ENCODE data around the gene TCF19.

The TCF19 gene, protein sequence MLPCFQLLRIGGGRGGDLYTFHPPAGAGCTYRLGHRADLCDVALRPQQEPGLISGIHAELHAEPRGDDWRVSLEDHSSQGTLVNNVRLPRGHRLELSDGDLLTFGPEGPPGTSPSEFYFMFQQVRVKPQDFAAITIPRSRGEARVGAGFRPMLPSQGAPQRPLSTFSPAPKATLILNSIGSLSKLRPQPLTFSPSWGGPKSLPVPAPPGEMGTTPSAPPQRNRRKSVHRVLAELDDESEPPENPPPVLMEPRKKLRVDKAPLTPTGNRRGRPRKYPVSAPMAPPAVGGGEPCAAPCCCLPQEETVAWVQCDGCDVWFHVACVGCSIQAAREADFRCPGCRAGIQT

DNA sequence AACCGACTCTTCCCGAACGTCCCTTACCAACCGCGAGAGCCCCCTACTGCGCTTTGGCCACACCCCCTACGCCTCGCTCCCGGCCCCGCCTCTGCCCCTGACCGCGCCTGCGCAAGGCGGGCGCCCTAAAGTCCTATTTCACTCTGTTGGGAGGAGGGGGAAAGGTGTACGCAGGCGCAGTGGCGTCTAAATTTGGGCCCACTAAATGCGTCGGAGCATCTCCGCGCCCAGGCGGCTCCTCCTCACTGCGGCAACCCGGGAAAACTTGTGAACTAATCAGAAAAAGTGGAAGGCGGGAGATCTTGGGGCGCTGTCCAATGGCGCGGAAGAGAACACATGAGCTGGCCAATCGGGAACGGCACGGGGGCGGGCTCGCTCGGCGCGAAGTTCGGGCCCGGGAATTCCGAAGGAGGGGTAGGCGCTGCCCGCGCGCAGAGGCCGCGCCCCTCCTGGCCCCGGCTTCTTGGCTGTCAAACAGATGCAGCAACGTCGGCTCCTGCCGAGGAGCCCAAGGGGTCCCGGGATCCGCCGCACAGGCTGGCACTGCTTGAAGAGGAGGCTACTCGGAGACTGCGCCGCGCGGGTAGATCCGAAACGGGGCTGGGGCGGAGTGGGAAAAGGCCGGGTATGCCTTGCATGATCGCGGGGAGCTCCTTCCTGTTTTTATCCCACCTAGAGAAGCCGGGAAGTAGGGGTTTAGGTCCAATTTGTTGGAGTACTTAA is at the start of gene TCF19:
Gene TCF19, plus strand, starts transcription at position 450 of the 723 bp plus-strand sequence. CDS start 881 bp downstream, outside the sequence.
- peak; percentile 99 for DNase-seq

DNA sequence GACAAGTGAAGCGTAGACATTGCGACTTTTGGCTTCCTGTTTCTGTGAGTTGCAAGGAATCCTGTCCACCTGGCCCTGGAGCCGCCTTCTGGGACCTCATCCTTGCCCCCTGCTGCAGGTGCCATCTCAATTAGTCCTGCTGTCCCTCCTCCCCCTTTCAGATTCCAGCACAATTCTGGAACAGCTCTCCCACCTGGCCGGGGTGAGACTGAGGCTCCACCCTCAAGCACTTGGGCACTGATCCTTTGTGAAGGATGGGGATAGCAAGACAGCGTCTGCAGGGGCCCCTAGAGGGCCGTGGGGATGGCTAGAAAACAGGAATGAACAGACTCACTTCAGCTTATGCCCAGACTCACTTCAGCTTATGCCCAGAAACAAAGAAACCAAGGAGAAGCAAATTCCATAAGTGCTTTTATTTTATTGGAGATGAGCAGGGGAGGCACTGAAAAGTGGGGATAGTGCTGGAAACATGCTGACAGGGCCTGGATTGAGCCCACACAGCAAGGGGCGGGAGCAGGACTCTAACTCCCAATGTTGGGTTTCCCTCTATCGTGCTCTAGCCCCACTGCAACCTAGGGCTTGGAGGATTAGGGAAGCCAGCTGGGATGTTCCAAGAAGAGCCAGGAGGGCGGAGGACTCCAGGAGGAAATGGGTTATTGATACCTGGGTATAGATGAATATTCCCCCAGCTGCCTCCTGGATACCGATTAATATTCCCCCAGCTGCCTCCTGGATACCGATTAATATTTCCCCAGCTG is 47.4 kb upstream of the TCF19 start:
- no peak for DNase-seq

DNA sequence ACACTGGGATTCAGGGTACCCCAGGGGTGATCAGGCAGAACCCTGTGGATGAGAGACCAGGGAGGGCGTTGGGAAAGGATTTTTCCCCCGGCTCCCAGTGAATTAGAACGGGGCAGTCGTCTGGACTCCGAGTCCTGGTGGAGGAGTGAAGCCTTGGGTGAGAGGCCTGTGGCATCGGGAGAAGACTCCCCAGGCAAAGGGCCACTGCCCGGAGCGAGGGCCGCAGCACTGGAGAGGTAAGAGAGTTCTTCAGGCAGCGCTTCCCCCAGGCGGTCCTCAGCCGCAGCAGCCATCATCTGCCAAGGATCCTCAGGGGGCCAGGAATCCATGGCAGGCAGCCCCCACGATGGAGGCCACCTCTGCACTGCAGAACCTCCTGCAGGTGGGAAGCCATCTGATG is 46.7 kb upstream of the TCF19 start:
- no peak for DNase-seq

DNA sequence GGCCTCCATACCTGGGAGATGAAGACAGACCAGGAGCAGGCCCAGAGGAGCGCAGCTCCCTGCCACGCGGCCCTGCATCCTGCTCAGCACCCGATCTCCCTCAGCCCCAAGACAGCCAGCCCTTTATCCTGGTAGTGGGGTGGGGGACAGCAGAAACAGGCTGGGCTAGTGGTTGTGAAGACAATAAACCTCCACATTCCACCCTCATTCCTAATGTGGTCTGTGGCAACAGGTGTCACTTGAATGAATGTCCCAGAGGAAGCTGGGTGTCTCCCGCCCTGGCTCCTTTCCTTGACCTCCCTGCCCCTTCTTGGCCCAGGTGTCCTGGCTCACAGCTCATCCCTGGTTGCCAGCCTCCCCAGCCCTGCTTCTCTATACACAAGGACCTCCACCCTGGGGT is 45.9 kb upstream of the TCF19 start, which contains the start of gene C6orf15:
Gene C6orf15, minus strand, starts transcription at position 98 of the 400 bp plus-strand sequence. Its CDS starts 20 bp downstream, at position 78.
- DNase-seq: no peak

DNA sequence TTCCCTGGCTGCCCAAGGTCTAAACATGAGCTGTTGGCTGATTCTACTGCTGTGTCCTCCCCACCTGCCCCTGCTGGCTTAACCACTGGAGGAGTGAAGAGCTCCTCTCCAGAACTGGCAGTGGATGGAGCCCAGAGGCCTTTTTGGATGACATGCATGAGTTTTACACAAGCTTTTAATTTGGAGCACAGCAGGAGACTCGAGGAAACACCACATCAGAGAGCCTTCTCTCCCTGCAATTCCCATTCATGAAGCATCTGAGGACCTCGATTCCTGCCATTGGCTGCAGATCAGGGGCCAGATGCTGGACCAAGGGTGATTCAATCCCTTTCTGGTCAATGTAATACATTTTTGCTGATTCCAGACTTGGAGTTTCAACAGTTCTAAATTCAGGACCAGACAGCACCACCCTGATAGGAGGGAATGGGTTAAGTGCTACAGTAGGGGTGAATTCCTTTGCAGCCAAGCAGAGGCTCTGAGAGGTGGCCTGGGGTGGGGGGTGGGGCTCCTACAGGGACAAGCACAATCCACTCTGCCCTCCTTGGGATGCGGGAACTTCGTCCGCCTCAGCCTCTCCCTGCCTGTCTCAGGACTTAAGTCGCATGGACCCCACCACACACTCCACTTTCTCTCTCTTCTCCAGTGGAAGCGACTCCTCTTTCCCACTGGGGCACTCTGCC is 44.4 kb upstream of the TCF19 start:
- no peak for DNase-seq

DNA sequence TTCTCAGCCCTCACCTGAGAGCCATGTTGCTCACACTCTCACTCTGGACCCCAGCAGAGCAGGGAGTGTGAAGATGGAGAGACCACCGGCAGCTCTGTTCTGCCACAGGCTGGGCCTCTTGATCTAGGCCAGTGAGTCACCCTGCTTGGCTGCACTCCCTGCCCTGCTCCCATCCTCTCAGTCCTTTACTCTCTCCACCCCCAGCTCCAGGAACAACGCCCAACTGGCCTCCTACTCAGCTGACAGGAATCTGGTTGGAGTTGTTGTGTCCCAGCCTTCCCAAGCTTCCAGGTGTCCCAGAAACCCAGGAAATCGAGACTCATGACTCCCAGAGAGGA is 43.9 kb upstream of the TCF19 start, which contains the start of gene PSORS1C1:
Gene PSORS1C1, plus strand, starts transcription at position 260 of the 338 bp plus-strand sequence. CDS start 14,833 bp downstream, outside the sequence.
- no peak for DNase-seq

DNA sequence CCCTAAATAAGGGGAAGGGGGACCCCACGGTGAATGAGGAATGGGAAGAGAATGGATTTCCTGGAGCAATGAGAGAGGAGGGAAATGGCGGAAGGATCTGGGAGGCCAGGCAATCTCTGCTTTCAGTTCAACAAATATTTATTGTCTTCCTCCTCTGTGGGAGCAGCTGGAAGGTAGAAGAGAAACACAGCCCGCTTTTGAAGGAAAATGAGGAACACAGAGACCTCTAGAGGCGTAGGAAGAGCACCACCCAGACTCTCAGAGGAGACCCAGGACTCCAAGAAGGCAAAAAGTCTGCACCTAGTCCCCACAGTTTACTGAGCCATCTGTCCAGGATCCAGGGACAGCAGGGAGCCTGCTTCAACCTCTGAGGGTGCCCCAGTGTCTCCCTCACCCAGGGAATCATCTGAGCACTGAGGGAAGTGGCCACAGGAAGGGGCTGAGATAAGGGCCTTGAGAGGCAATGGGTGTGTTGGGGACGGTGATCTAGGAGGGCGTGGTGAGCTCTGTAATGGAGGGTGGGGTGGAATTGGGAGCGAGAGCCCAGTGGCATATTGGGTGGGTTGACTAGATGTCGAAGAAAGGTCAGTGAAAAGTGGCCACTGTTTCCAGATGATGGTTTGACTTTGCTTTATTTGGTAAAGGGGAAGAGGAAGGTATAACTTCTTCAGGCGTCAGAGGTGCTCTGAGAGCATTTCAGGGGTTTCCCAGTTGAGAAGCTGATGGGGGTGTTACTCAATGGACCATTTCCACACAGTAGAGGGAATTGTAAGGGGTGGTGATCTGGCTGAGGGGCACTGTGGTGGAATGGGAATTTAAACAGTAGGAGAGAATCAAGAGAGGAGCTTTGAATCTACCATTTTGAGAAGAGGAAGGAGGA is 43.2 kb upstream of the TCF19 start:
- peak; percentile 33 for DNase-seq

DNA sequence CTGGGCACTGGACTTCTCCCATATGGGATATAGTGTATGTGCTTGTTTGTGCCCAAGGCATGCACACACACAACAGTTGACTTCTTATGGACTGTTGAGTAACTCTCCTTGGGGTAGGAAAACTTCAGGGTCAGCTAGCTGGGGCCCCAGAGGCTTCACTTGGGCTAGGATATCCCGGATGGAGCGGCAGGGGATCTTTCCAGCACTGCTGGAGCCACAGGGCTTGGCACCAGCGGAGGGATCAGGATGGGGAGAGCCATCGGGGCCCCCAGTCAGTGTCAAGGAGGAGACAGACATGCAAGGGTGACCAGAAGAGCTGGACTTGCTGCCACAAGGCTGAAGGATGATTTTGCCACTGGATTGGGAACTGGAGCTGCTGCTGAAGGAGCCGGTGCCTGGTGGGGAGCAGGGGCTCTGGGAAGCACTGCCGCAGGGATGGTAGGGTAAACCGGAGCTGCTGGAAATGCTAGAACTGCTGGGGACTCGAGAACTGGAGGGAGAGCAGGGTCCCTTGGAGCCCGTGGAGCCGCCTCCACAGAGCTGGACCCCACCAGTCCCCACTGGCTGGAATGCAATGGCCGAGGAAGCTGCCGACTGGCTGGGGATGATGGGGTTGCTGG is 42.3 kb upstream of the TCF19 start:
- DNase-seq: no peak

DNA sequence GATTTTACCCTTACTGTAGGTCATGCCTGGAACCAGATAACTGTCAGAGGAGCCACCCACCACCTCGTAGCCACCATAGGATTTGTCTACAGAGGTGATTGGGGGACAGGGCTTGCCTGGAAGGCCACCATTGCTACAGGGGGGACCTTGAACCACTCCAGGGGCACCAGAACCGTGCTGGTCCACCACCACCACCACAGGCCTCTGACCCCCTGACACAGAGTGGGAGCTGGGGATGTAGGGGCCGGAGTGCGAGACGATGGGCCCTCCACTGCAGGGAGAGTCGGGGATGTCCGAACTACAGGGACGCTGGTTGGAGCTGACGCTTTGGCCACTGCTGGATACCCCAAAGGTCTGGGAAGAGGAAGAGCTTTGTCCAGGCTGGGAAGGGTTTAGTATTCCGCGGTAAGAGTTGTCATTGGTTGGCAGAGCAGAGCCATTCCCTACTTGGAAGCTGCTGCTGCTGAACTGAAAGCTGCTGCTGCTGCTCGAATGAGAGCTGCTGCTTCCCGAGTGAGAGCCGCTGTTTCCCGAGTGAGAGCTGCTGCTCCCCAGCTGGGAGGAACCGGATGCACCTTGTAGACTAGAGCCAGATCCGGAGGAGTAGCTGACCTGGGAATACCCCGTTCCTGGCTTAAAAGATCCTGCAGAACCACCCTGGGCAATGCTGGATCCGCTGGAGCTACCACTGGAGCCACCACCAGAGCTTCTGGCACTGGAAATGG is 41.6 kb upstream of the TCF19 start:
- DNase-seq: no peak

DNA sequence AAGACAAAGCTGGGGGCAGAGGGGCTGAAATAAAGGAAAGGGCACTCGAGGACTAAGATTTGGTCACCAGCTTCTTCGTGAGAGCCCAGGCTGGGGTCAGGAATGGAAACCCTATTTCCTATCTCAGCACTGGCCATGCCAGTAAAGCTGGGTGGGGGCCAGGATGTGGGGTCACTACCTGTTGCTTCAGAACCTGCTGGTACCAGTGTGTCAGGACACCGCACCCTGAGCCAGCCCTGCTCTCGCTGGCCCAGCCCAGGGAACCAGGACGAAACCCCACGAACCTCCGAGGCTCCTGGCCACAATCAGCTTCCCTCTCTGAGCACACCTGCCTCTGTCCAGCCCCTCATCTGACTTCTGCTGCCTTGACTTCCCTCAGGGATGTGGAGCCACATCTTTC is 40.2 kb upstream of the TCF19 start:
- DNase-seq: no peak

DNA sequence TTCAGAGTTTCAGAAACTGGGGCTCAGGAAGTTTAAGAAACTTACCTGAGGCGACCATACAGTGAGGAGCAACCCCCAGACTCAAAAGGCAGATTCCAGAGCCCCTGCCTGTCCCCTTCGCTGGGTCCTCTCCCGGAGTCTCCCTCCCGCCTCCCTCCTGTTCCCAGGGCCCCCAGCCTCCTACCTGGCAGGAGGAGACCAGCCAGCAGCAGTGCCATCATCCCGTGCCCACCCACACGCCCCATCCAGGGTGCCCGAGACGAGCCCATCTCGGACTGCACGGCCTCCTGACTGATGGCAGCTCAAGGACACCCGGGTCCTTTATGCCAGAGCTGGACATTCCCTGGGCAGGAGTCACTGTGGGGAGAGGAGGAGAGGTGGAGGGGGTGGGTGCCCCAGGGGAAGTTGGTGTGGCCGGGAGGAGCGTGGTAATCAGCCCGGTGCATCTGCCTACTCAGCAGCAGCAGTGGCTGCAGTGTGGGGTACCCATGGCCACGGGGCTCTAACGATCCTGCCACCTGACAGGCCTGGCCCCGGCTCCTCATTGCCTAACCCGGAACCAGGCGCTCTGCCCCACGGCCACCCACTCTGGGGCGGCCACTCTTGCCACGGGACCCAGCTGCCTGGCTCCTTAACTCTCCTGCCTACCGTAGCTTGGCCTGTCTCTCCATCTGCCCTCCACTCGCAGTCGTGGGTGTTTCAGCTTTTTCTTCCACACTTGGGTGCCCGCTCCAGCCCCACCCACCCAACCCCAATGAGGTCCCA is 38.1 kb upstream of the TCF19 start, which contains the start of gene CDSN:
Gene CDSN, minus strand, starts transcription at position 296 of the 765 bp plus-strand sequence. Its CDS starts 27 bp downstream, at position 269.
- no peak for DNase-seq

DNA sequence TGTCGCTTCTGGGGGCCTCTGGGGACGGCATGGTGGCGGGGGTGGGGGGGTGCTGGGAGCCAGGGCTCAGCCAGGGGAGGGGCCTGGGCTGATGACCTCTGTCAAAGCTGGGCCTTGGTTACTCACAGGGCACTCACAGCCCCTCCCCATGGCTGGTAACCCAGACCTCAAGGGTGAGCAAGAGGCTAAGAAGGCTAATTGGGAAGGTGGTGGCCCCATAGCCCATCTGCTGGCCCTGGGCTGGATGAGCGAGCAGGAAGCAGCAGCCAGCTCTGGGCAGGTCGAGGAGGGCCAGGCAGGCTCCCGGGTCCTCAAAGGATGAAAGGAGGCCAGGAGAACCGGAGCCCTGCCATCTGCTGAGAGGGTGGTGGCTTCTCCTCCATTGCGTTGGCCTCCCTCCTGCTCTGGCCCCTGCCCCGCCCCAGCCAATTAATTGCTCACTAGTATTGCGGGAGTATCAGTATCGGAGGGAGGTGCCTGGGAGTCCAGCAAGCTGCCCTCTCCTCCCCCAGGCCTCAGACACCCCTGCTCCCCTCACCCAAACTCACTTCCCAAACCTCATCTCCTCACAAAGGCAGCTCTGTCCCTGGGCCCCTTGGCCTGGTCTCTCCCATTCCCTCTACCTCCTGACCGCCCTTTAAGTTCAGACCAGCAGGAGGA is 37.1 kb upstream of the TCF19 start:
- DNase-seq: no peak

DNA sequence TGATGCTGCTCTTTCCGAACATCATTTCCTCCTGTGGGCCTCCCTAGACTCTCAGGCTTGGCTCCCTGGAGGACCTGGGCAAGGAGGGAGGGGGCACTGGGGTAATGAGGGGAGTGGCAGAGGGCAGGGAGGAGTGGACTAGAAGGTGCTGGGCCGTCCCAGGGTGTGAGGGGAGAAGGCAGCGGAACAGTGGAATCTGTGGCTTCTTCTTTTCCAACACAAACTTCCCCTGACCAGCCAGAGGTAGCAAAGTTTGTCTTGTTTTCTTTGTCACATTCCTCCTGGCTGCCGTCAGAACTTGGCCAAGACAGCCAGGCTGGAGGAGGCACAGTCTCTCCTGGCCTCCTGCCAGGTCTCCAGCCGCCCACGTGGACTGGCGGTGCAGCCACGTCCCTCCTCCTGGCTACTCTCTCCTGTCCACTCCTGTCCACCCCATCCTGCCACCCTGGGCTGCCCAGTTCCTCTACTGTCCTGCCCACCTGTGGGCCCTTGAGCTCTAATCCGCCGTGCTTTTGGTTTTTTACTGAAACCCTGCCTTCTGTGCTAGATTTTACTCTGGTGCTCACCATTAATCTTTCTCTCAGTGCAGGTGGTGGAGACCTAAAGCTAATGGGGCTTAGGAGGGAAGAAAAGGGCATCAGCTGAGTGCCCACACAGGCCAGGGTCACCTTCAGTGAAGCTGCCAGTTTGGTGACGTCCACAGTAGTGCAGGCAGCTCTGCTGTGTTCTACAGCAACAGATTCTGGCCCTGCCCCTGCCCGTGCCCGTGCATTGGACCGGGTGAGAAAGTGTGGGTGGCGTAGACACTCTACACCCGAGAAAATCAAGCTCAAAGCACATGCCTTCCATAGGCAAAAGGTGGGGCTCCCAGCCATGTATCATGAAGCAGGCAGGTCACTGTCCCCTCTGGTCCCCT is 35.3 kb upstream of the TCF19 start:
- DNase-seq: no peak

DNA sequence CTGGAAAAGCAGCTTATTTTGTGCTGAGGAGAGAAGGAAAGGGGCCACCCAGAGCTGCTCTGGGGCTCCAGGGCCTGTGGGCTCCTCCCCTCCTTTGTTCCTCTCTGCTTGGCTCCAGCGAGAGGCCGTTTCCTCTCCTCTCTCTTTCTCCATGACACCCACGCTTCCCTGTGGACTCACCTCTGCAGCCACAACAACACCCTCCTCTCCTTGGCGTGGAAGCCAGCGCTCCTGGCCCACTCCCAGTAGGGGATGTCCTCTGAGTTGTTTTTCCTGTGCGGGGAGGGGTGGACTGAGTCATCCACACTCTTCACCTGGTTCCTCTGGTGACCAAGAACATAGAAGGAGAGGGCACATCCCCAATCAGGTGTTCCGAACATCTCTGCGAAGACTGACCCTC is 33.2 kb upstream of the TCF19 start:
- DNase-seq: no peak

DNA sequence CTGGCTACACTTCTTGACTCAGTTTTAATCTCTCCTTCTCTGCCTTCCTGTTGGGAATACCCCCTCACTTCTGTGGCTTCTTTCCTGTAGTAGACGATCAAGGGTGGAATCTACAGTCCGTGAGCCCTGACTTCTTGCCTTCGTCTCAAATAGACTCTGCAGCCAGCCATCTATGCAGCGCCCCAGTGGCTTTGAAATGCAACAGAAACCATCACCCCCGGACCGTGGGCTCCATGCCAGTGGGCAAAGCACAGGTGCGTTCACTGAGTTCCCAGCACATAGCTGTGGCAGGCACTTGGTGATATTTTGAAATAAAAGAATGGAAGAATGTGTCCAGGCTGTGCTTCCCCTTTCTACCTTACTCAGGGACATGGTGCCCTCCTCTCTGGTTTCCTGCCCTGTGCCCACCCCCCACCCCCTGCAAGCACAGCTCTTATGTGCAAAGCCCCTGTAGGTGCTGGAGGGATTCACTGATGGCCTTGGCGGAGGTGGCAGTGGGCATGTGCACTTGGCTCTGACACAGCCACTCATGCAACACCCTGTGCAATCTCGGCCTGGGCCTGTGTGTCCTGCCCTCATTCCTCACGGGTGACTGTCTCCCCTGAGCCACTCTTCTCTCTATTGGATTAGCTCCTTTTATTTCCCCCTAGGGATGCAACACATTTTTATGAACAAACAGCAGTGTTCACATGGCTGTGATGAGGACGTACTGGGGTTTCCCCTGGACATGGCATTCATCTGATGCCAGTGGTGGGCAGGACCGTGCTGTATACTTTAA is 32.6 kb upstream of the TCF19 start:
- DNase-seq: peak; percentile 12

DNA sequence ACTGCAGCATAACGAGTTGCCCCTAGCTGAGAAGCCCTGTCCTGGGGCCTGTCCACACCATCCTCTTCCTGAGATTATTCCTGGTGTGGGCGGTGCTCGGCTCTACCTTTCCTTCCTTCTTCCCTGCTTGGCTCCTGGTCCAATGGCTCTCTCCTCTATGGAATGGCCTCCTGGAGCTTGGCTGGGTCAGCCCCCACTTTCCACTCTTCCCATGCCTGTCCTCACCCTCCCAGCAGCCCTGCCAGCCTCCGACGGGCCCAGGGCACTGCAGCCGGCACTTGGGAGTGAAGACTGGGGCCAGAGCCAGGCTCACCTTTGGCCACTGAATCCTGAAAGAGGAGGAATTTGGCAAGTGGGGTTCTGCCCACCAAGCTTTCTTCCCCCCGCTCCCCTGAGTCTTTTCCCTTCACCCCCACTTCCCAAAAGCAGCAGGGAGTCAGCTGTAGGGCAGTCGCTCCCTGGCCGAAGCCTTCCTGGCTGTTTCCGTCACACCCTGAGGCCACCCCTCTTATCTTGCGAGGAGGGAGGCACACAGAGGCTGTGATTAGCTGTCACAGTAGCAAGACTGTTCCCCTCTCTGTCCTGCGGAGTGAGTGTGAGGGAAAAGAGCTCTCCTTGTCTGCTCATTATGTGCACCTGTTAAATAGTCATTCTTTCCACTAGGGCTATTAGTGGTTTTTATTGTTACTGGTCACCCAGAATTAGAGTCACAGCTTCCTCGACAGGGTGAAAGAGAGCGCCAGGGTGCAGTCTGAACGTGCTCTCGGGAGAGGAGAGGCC is 31.8 kb upstream of the TCF19 start:
- no peak for DNase-seq

Data from inflammatory macrophage treated with lipopolysaccharide for 4 hours (primary cell).